HG02973 (cell line): ENCODE results near the gene FAM204A.

Experiments
- ATAC-seq: cut with Tn5 transposase; IDR thresholded peaks from one replicate; pipeline ENCODE4 v1.9.1; 2021; ENCODE audit warnings: moderate library complexity; ENCODE audit not compliant: unreplicated experiment

FAM204A gene

DNA sequence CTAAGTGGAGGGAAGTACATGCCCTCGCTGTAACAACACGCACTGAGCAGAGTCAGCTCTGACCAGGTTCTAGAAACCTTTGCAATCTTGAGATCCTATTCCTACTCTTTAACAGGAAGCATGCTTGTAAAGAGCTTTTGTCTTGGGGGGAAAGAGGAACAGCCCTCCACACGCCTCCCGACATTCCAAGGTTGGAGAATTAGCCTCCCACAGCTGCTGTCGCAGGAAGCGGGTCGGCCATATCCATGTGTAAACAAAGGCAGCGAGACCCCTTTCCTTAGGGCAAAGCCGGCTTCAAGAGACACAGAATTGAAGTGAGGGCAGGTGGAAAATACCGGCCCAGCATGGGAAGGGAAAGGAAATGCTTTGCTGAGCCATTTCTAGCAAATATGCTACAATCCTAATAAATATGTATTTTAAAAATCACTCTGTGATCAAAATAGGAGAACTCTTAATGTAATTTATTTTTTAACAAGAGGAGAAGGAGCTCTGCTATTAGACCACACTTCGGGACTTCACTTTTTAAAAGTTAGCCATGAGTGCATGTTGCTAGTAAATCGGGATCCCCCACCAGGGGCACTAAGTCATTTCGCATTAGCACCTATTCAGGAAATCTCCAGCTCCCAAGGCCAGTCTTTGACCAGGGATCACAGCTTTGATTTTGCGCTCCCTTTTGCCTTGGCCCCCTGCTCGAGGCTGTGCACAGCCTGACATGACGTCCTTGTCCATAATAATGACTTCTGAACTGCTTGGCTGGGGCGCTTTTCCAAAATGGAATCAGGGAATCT, 55.9 kb downstream of the FAM204A start:
- ATAC-seq, result no peak

DNA sequence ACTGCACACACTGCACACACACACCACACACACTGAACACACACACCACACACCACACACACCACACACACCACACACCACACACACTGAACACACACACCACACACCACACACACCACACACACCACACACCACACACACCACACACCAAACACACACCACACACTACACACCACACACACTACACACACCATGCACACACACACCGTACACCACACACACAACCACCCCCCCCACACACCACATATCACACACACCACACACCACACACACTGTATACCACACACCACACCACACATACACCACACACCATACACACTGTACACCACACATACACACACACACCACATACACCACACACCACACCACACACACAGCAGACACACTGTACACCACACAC, 59.5 kb downstream of the FAM204A start:
- no peak for ATAC-seq

DNA sequence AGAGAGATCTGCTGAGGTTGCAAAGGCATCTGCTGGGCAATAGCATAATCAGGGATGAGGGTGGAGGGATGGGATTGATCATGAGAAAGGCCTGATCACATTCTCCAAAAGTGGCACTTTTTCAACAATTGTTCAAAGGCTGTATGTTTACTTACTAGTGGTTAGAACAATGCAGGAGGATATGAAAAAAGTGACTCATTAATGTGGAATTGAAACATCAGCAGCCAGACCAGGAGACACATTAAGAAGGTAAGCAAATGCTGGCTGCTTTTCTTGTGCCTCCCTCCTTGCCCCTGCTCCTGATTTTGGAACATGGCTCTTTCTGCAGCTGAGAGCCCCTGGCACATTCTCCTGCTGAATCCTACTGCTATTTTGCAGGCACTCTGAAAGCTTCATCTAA, 63.5 kb downstream of the FAM204A start:
- ATAC-seq, result no peak

DNA sequence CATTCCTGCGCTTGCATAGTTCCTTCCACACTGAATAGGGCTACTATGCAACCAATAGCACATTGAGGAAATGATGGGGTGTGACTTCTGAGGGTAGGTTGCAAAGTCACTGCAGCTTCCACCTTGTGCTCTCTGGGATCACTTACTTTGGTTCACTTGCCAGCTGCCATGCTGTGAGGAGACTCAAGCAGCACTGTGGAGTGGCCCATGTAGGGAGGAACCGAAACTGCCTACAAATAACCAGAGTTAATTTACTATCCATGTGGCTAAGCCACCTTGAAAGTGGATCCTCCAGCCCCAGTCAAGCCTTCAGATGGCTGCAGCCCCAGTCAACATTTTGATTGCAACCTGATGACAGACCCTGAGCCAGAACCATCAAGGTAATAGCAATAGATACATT, 64.3 kb downstream of the FAM204A start:
- ATAC-seq, result no peak

GRCh38 chr10:118276727-118277126, 65.4 kb downstream of the FAM204A start:
- no peak for ATAC-seq

DNA sequence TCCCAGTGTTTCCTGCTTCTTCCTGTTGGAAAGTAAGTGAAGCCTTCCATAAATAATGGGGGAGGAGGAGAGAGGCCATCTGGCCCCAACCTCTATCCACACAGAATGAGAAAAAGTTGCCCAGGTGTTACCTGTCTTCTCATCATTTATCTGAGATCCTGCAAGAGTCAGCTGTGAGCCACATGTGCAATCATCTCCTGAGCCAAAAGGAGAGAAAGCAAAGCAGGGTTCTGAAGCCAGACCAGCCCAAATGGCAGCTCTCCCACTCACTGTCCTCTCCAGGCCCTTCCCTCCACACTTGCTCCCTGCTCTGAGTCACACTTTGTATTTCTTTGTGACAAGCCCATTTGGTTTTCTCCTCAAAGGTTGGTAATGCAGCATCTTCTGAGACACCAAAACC, 65.9 kb downstream of the FAM204A start:
- ATAC-seq, result no peak

GRCh38 chr10:118273662-118274061, 68.5 kb downstream of the FAM204A start:
- ATAC-seq, result no peak

DNA sequence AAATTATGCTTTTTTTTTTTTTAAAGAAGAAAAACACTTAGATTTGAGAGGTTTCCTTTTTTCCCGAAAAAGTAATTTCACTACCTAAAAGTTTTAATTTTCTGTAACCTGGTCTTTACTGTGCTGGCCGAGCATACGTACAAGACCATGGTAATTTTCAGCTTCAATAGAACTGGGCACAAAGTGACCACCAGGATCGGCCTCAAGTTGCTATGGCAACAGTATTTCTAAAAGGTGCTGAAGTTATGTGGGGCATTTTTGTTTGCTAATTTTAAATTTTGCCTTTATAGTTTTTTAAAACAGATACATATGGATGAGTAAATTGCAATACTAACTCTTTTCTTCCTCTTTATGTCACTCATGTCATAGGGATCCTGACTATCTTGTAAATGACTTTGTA, 69.4 kb downstream of the FAM204A start:
- ATAC-seq, result no peak

GRCh38 chr10:118272149-118272721, 69.9 kb downstream of the FAM204A start:
- ATAC-seq, result no peak

DNA sequence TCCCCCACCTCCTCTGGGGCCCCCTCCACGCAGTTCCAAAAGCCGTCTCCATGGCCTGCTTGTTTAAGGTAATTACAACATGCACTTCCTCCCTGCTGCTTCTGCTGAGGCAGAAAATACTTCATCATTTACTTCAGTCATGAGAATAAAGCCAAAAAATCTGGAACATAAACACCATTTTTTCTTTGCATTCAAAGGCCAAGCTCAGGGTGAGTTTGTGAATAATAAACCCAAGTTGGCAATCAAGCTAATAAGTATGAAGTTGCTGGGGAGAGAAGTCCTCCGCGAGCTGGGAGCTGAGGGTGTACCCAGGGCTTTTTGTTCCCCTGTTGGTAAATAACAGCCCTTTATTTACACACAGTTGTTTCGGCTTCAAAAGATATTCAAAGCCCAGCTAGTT, 70.5 kb downstream of the FAM204A start:
- no peak for ATAC-seq

DNA sequence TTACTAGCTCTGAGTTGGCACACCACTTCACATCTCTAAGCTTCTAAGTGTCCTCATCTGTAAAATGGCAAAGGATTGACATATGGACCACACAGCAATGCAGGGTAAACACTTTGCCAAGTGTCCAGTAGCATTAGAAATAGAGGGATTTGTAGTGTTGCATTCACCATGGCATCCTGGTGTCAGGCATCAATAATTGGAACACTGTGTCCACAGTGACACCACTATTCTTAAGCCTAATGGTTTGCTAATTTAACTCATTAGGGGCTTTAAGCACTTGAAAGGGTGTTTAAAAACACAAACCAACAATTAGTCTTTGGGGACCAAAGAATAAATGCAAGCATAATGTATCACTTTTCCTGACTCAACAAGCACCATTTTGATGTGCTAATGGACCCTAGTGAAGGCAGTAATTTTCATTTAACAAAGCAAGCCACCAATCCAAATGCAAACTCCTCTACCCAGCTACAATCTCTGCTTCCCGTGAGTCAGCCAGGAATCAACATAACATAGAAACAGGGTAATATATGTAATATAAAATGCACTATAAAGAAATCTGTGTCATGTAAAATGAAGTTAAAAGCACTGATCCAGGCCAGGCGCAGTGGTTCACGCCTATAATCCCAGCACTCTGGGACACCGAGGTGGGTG, 75.9 kb downstream of the FAM204A start:
- no peak for ATAC-seq

DNA sequence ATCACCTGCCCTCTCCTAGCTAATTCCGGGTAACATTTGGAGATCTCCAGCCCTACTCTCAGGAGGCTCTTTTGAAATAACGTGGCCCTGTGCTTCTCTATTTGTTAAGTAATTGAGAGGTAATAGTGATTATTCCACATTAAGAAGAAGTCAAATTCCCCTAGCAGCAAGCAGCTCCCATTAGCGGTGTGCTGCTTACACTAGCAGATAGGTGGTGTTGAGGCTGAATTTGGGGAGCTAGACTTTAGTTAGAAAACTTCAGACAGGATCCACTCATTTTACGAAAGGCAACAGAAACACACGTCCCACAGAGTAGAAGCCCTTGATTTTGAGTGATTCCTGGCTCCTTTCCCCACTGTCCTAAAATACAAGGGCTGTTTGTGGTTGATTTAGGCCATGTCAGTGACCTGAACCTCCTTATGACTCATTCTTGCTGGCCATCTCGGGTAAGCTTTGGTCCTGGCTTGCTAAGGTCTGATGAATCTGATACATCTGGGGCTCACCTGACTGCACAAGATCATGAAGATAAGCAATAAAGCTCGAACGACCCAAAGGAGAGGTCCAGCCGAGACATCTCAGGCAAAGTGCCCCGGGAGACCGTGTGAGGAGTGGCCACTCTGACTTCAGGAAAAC, 77.2 kb downstream of the FAM204A start:
- no peak for ATAC-seq

- ATAC-seq, result no peak
Measured at GRCh38 chr10:118264252-118264651, 77.9 kb downstream of the FAM204A start.

DNA sequence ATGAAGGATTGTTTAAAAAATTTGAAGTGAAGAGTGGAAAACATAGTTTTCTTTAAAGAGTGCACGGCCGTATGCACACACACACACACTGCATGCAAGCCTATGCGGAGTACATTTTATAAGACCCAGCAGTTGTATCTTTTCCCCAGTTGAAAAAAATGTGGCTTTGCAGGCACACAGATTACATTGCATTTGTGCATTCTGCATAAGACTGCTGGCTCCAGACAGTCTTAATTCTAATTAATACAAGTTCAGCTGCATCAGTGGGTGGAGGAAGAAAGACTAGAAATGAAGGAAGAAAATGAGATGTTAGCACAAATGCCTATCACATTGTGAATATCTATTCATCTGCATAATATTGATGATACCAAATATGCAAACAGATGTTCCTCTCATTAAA, 79.6 kb downstream of the FAM204A start:
- no peak for ATAC-seq

DNA sequence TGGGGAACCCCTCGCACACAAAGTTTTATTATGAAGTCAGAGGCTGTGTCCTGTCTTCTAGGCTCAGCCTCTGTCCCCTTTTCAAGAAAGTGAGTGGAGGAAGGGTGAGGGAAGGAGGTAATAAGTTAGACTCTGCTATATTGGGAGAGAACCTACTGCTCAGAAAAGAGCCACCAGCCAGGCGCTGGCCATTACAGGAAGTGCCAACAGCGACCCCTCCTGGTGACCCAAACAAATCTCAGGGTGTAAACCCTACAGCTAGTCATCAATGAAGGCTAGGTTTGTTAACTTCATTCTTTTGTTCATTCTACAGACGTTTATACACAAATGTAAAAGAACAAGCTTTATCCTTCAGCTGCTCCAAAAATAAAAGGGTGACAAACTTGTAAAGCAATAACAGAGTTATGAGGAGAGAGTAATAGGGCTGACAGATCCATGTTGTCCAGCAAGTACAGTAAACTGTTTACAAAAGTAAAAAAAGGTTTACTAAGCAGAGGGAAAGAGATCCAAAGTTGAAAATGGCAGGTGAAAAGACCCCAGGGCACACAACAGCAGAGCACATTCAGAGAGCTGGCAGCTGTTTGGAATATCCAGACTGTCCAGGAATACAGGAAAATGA, 82.7 kb downstream of the FAM204A start:
- ATAC-seq, result peak; percentile 46

DNA sequence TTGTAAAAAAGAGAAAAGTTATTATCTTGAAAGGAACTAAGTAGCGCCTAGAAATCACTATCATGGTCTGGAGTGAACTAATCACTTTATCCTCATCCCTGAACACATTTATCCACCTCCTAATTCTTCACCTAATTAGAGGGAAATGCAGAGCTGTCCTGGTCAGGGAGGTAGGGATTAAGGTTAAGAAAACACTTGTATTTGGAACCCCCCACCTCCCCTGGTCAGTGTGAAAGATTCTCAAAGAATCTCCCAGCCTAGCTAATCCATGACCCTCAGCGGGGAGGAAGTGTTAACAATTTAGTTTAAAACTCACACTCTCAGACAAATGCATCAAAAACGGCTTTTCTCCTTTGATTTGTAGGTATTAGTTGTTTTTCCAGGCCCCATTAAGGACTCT, 83.8 kb downstream of the FAM204A start:
- no peak for ATAC-seq

DNA sequence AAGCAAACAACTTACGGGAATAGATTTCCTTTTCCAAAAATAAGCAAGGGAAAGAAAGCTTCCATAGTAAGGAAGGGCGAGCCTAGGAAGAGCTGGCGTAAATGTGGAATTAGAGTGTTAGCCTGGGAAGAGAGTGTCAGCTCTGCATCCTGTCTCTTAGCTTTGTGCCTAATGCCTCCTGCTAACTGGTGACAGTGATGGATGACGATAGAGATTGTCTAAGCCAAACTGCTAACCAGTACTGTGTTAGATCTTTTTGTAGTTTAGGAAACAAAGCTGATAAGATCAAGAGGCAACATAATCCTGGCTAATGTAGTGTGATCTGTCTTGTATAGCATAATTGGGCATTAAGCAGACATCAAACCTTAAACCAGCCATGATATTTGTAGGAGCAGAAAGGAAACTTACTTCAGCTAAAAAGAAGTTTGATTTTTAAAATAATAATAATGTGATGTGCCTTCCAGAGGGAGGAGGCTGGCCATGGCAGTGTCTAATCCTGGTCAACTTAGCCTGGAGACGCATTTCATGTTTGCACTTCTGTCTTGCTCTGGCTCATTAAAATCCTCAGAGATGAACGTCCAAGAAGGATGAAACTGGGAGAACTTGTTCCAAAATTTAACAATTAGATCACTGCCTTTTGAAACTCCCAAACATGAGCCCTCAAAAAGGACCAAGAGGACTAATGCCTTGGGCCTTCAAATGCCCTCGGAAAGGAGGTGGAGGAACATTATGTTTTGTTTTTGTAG, 85.1 kb downstream of the FAM204A start:
- no peak for ATAC-seq

DNA sequence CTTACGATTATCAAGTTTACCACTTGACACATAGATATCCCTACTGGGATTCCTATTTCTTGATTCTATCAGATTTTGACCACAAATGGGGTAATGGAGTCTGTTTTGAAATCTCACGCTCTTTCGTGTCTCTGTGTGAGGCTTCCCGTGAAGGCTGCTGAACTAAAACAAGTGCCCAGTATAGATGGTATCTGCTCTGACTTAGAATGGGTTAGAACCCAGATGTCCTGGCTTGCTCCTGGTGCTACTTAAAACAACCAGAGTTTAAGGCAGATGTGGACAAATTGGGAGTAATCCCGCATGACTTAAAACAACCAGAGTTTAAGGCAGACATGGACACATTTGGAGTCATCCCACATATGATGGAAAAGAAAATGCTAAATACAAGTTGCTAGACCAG, 85.9 kb downstream of the FAM204A start:
- no peak for ATAC-seq

DNA sequence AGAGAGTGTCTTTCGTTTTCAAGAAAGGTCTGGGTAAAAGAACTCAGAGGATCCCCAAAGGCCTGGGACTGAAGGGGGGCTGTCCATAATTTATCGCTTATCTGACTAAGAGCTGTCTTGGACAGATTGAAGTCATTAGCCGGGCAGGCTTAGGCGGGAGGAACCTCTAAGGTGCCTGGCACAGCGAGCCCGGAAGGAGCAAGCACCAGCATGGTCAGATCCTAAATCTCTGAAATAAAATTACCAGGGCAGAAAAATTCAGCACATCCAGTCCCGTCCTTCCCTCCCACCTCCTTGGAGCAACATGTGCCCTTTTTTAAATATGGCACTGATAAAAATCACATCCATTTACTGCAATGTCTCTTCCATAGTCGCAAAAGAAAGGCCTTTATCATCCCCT, 86.8 kb downstream of the FAM204A start:
- ATAC-seq, result no peak

DNA sequence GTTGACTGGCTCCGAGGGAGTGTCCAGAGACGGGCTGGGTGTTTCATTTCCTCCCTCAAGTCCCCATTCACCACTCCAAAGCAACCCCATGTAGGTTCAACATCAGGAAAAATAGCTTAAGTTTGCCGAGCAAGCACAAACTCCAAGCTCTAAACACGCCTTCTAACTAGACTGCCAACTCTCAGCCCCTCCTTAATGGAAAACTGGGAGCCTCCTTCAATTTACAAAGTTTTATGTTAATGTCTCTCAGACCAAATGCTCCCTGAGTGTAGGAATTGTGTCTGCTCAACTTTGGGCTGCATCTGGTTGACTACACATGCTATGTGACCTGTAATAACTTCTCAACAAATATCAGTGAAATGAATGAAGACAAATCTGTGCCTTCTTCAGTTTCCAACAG, 87.5 kb downstream of the FAM204A start:
- ATAC-seq, result no peak

- no peak for ATAC-seq
Measured at GRCh38 chr10:118253397-118253796, 88.7 kb downstream of the FAM204A start.
